Stomach (tissue), 9 donors: Measurements from ENCODE around the gene USP13. TPM values are rescaled to one million over a fixed set of nuclear protein-coding genes. Genes with fewer than 3 reads are reported as not detected.
A peak's percentile ranks its signal among the peaks of the same experiment; 100 is the strongest.

ENCODE experiments used
- DNase-seq, 2 donors: peaks; one replicate each; pipeline versions ENCODE4 v3.0.0 to v3.0.0-alpha.2; 2013 to 2019
- H3K27ac ChIP-seq, 5 donors: fragments of 200-600 bp in 4 of 5; sonication (generic) in 4 of 5; one replicate each; pipeline ENCODE4 v1.5.1; 2013 to 2019; ENCODE audit warnings: mild to moderate bottlenecking in 1 of 5, moderate library complexity in 1 of 5
- H3K27me3 ChIP-seq, 3 donors: fragments of 200-600 bp; sonication (generic); one replicate each; pipeline ENCODE4 v1.5.1; 2017 to 2019; ENCODE audit warnings: mixed run types in 1 of 3
- H3K36me3 ChIP-seq, 4 donors: fragments of 200-600 bp; sonication (generic); 1 replicate in 3 of 4; 2 replicates in 1 of 4; pipeline ENCODE4 v1.5.1; 2016 to 2019
- H3K4me1 ChIP-seq, 4 donors: fragments of 200-600 bp; sonication (generic); one replicate each; pipeline ENCODE4 v1.5.1; 2016 to 2019
- H3K4me3 ChIP-seq, 4 donors: fragments of 200-600 bp; sonication (generic) in 3 of 4; one replicate each; pipeline ENCODE4 v1.5.1; 2016 to 2019; ENCODE audit warnings: mild to moderate bottlenecking in 1 of 4
- H3K9me3 ChIP-seq, 4 donors: fragments of 200-600 bp; sonication (generic); one replicate each; pipeline ENCODE4 v1.5.1; 2016 to 2019
- CTCF ChIP-seq, 7 experiments: fragments of 450-650 bp in 4 of 7; fragments of 200-600 bp in 3 of 7; sonication (generic) in 3 of 7; IDR thresholded peaks; one replicate each; pipeline ENCODE4 v1.5.1; 2016 to 2019; ENCODE audit warnings: antibody characterized with exemption in 7 of 7, control low read depth in 2 of 7, mild to moderate bottlenecking in 1 of 7
- EP300 ChIP-seq: sonication (generic); formaldehyde crosslinking; IDR thresholded peaks from one replicate; pipeline ENCODE4 v1.6.1; 2017; ENCODE audit warnings: antibody characterized with exemption
- POLR2A ChIP-seq, 4 donors: fragments of 450-650 bp; IDR thresholded peaks; one replicate each; pipeline ENCODE4 v1.6.1; 2016; ENCODE audit warnings: antibody characterized with exemption in 4 of 4, control low read depth in 2 of 4, mild to moderate bottlenecking in 1 of 4, moderate library complexity in 1 of 4
- POLR2AphosphoS5 ChIP-seq, 3 donors: sonication (generic); formaldehyde crosslinking; IDR thresholded peaks; one replicate each; pipeline ENCODE4 v1.6.1; 2016; ENCODE audit warnings: antibody characterized with exemption in 3 of 3
- WGBS, 5 donors: extraction: QIAGEN DNeasy Blood & Tissue Kit in 3 of 5; methylation state at CpG; one replicate each; pipeline versions ENCODE4 v1.1.5 to v1.1.7; 2013 to 2018; 5-methylcytosine and 5-hydroxymethylcytosine counted together
- intact Hi-C: fragments of 100-400 bp; cut with DNase I; formaldehyde crosslinking; loops from one replicate; pipeline ENCODE4 v1.15.1; 2023; ENCODE audit warnings: low total_unique reads
- polyA plus RNA-seq, 3 donors: library from polyadenylated mRNA; stranded (reverse); fragments of 200-250 nt; gene quantifications; one replicate each; pipeline ENCODE4 v1.2.3, GENCODE V29; 2013
- total RNA-seq, 5 donors: library from RNA; depleted of rRNA; stranded (reverse); fragments of >200 nt; gene quantifications; one replicate each; pipeline versions ENCODE4 v1.1.0 to v1.2.3, GENCODE V29; 2014 to 2016
- donor health status: healthy with polysubstance abuse.
- donor health status: Bipolar disorder and iron deficiency.
- donor health status: healthy.

USP13 gene
- total and polyA plus RNA-seq, 8 donors, result 1.3 to 10.3 (median 3.8) TPM

GRCh38 chr3:179651687-179652446 is 973 bp upstream of the USP13 start:
- Histone ChIP-seq H3K9me3 (no peaks in the 10 kb centered on the region), H3K4me3 (peak overlapping the region; percentile 73 to 85 (median 80)), H3K36me3 (no peaks in the 10 kb centered on the region), H3K4me1 (peaks cover 0 to 19% (median 17%) of the 10 kb centered on the region in 4 donors), H3K27me3 (no peaks in the 10 kb centered on the region), H3K27ac (peak overlapping the region in 4 of 5 donors; percentile 85 to 94 (median 89))
- intact Hi-C loops, result no loop called here
- 43 to 49% (median 47%) methylated on average over 11 of the region's 11 CpGs for WGBS, 5 donors
- TF ChIP-seq CTCF (IDR thresholded peaks at IDR 0.05) (no peak), POLR2A (IDR thresholded peaks at IDR 0.05) (no peak), POLR2AphosphoS5 (IDR thresholded peaks at IDR 0.05) (no peak), EP300 (no peak)
- peak in 1 of 2 donors; percentile 24 for DNase-seq

GRCh38 chr3:179653096-179653797 is 407 bp downstream of the USP13 start:
- 0 to 1% (median 1%) methylated on average over 15 to 77 of the region's 77 CpGs for WGBS, 5 donors
- no peaks in the 10 kb centered on the region for H3K36me3 ChIP-seq
- no peaks in the 10 kb centered on the region for H3K27me3 ChIP-seq
- TF ChIP-seq POLR2AphosphoS5 (IDR thresholded peaks at IDR 0.05), result no peak
- no peak for TF ChIP-seq POLR2A (IDR thresholded peaks at IDR 0.05)
- TF ChIP-seq EP300, result no peak
- TF ChIP-seq CTCF (IDR thresholded peaks at IDR 0.05), result no peak
- intact Hi-C loops, result no loop called here
- H3K4me1 ChIP-seq, result peaks cover 0 to 19% (median 18%) of the 10 kb centered on the region in 4 donors
- H3K4me3 ChIP-seq, result peak overlapping the region; percentile 73 to 85 (median 80)
- H3K27ac ChIP-seq, result peak overlapping the region; percentile 88 to 94 (median 89)
- H3K9me3 ChIP-seq, result no peaks in the 10 kb centered on the region
- peak; percentile 60 to 89 for DNase-seq

- DNase-seq, result no peak
- Histone ChIP-seq H3K9me3 (no peaks in the 10 kb centered on the region), H3K27ac (no peak overlapping the region), H3K4me3 (no peak overlapping the region), H3K27me3 (no peaks in the 10 kb centered on the region), H3K4me1 (peaks cover 0 to 26% (median 18%) of the 10 kb centered on the region in 4 donors), H3K36me3 (no peaks in the 10 kb centered on the region)
- intact Hi-C loops, result no loop called here
- 58 to 83% (median 72%) methylated on average over 2 of the region's 2 CpGs for WGBS, 5 donors
- no peak for TF ChIP-seq EP300
- TF ChIP-seq CTCF (IDR thresholded peaks at IDR 0.05), result no peak
- no peak for TF ChIP-seq POLR2A (IDR thresholded peaks at IDR 0.05)
- TF ChIP-seq POLR2AphosphoS5 (IDR thresholded peaks at IDR 0.05), result no peak
These were observed 2.4 kb downstream of the USP13 start for GRCh38 chr3:179655236-179655635.

- intact Hi-C loops, result no loop called here
- no peak for DNase-seq
- H3K4me3 ChIP-seq, result no peak overlapping the region
- H3K27ac ChIP-seq, result no peak overlapping the region
- H3K27me3 ChIP-seq, result no peaks in the 10 kb centered on the region
- TF ChIP-seq POLR2AphosphoS5 (IDR thresholded peaks at IDR 0.05), result no peak
- no peak for TF ChIP-seq CTCF (IDR thresholded peaks at IDR 0.05)
- no peak for TF ChIP-seq POLR2A (IDR thresholded peaks at IDR 0.05)
- TF ChIP-seq EP300, result no peak
- no peaks in the 10 kb centered on the region for H3K36me3 ChIP-seq
- peaks cover 0 to 18% (median 11%) of the 10 kb centered on the region in 4 donors for H3K4me1 ChIP-seq
- H3K9me3 ChIP-seq, result no peaks in the 10 kb centered on the region
- 64 to 90% (median 84%) methylated on average over 2 of the region's 2 CpGs for WGBS, 5 donors
These were observed 5.8 kb downstream of the USP13 start for GRCh38 chr3:179658606-179659005.
